A549 (cell line): Measurements from ENCODE around the gene APMAP. TPM values are rescaled to one million over a fixed set of nuclear protein-coding genes. Genes with fewer than 3 reads are reported as not detected.

Experiments used
- ATAC-seq, 2 experiments: fragments of 200-7000 bp in 1 of 2; fragments of >200 bp in 1 of 2; cut with Nextera tagmentation in 1 of 2; cut with Tn5 transposase in 1 of 2; 3 replicates each; pipeline versions ENCODE4 v1.8.0 to v1.9.1; 2018 to 2020; ENCODE audit warnings: mild to moderate bottlenecking in 1 of 2, moderate library complexity in 1 of 2
- CTCF ChIA-PET: fragments of 300-600 bp; sonication (Branson Sonifier 250); formaldehyde crosslinking; extraction: SDS; loops from one replicate; lab custom pipeline; 2021; ENCODE audit warnings: antibody characterized with exemption, inconsistent platforms; lab: Yijun Ruan, JAX
- POLR2A ChIA-PET: fragments of 350-600 bp; formaldehyde crosslinking; extraction: SDS; loops from one replicate; lab custom pipeline; 2021; ENCODE audit warnings: antibody characterized with exemption, inconsistent platforms; lab: Yijun Ruan, JAX
- DNase-seq, 2 experiments: peaks; one replicate each; pipeline versions ENCODE4 v3.0.0 to v3.0.0-alpha.2; 2011 to 2016; ENCODE audit warnings: low read depth in 1 of 2, low spot score in 1 of 2
- FAIRE-seq: peaks from 2 replicates; lab custom pipeline; 2011; peaks lifted over from hg19 to GRCh38; lab: Jason Lieb, UNC
- H3K27ac ChIP-seq, 2 experiments: fragments of >200 bp; sonication (Bioruptor Twin); formaldehyde crosslinking; 3 replicates each; pipeline ENCODE4 v1.5.1; 2016 to 2017
- H3K4me1 ChIP-seq: fragments of >200 bp; sonication (Bioruptor Twin); formaldehyde crosslinking; 3 replicates; pipeline ENCODE4 v1.6.1; 2016
- H3K4me2 ChIP-seq: fragments of >200 bp; sonication (Bioruptor Twin); formaldehyde crosslinking; 3 replicates; pipeline ENCODE4 v1.6.1; 2016
- H3K4me3 ChIP-seq: fragments of >200 bp; sonication (Bioruptor Twin); formaldehyde crosslinking; 3 replicates; pipeline ENCODE4 v1.5.1; 2016
- H3K9me3 ChIP-seq: fragments of >200 bp; sonication (Bioruptor Twin); formaldehyde crosslinking; 3 replicates; pipeline ENCODE4 v1.6.1; 2016
- BHLHE40 ChIP-seq: IDR thresholded peaks from 2 replicates; pipeline ENCODE4 v1.6.1; 2012; ENCODE audit warnings: low read depth, low read length, inconsistent platforms
- CBX2 ChIP-seq: fragments of 200-600 bp; sonication (generic); IDR thresholded peaks from 2 replicates; pipeline ENCODE4 v1.6.1; 2016; ENCODE audit warnings: low read depth, mild to moderate bottlenecking, borderline replicate concordance
- CBX8 ChIP-seq: fragments of 200-600 bp; sonication (generic); IDR thresholded peaks from 2 replicates; pipeline ENCODE4 v1.6.1; 2016
- CEBPB ChIP-seq, 2 experiments: fragments of >200 bp in 1 of 2; sonication (Bioruptor Twin) in 1 of 2; formaldehyde crosslinking in 1 of 2; IDR thresholded peaks; 2 replicates each; pipeline ENCODE4 v1.6.1; 2012 to 2016
- CHD4 ChIP-seq: fragments of 200-600 bp; sonication (generic); IDR thresholded peaks from 2 replicates; pipeline ENCODE4 v1.6.1; 2016; ENCODE audit warnings: antibody characterized with exemption, mild to moderate bottlenecking, borderline replicate concordance
- E2F6 ChIP-seq: IDR thresholded peaks from 2 replicates; pipeline ENCODE4 v1.6.1; 2012; ENCODE audit warnings: low read depth, borderline replicate concordance
- EHMT2 ChIP-seq: fragments of 200-600 bp; sonication (generic); IDR thresholded peaks from 2 replicates; pipeline ENCODE4 v1.6.1; 2016; ENCODE audit warnings: antibody characterized with exemption, low read depth, mild to moderate bottlenecking, moderate library complexity
- FOXS1 ChIP-seq: fragments of 250-450 bp; sonication (Bioruptor Pico); IDR thresholded peaks from 2 replicates; pipeline ENCODE4 v1.5.0; 2020; ENCODE audit warnings: mild to moderate bottlenecking, moderate library complexity
- GATA3 ChIP-seq: IDR thresholded peaks from 2 replicates; pipeline ENCODE4 v1.6.1; 2012; ENCODE audit warnings: borderline replicate concordance
- HES2 ChIP-seq: fragments of >200 bp; sonication (Bioruptor Twin); formaldehyde crosslinking; IDR thresholded peaks from 2 replicates; pipeline ENCODE4 v1.6.1; 2016
- HOXB13 ChIP-seq: fragments of 250-450 bp; sonication (Bioruptor Pico); IDR thresholded peaks from 2 replicates; pipeline ENCODE4 v1.5.0; 2020; ENCODE audit warnings: low read depth, mild to moderate bottlenecking, moderate library complexity
- HOXB5 ChIP-seq: fragments of 250-450 bp; sonication (Bioruptor Pico); IDR thresholded peaks from 2 replicates; pipeline ENCODE4 v1.5.0; 2020; ENCODE audit warnings: mild to moderate bottlenecking, moderate library complexity
- JUN ChIP-seq, 2 experiments: fragments of >200 bp; sonication (Bioruptor Twin); formaldehyde crosslinking; IDR thresholded peaks; 2 replicates in 1 of 2; 3 replicates in 1 of 2; pipeline ENCODE4 v1.6.1; 2016 to 2017
- KDM5A ChIP-seq: fragments of 200-600 bp; sonication (generic); IDR thresholded peaks from 2 replicates; pipeline ENCODE4 v1.6.1; 2016; ENCODE audit warnings: antibody characterized with exemption, mild to moderate bottlenecking
- NR3C1 ChIP-seq: fragments of >200 bp; sonication (Bioruptor Twin); formaldehyde crosslinking; IDR thresholded peaks from 3 replicates; pipeline ENCODE4 v1.6.1; 2017
- POLR2A ChIP-seq: IDR thresholded peaks from 2 replicates; pipeline ENCODE4 v1.6.1; 2012; ENCODE audit warnings: mild to moderate bottlenecking, low read length
- POLR2AphosphoS2 ChIP-seq: conservative IDR thresholded peaks from 2 replicates; pipeline ENCODE4 v1.6.1; 2012; ENCODE audit warnings: low read length, improper control_type of control experiment, inconsistent platforms
- RCOR1 ChIP-seq: fragments of 150-350 bp; IDR thresholded peaks from 2 replicates; pipeline ENCODE4 v1.6.1; 2014; ENCODE audit warnings: antibody characterized with exemption, low read length, low read depth
- SREBF2 ChIP-seq: fragments of 450-650 bp; IDR thresholded peaks from 2 replicates; pipeline ENCODE4 v1.6.1; 2014; ENCODE audit warnings: mild to moderate bottlenecking, moderate library complexity
- TFCP2L1 ChIP-seq: fragments of 250-450 bp; sonication (Bioruptor Pico); IDR thresholded peaks from 2 replicates; pipeline ENCODE4 v1.5.0; 2021; ENCODE audit warnings: mild to moderate bottlenecking
- ZC3H11A ChIP-seq: fragments of 450-650 bp; IDR thresholded peaks from 2 replicates; pipeline ENCODE4 v1.6.1; 2014; ENCODE audit warnings: antibody characterized with exemption, mild to moderate bottlenecking
- WGBS: methylation state at CpG from one replicate; pipeline ENCODE4 v1.1.6; 2017; ENCODE audit errors: missing lambda C conversion rate; 5-methylcytosine and 5-hydroxymethylcytosine counted together
- polyA plus RNA-seq, 4 experiments: library from polyadenylated mRNA; depleted of rRNA in 3 of 4; stranded (reverse); fragments of >200 nt; fragmentation: RNase III in 1 of 4; extraction: RNeasy Plus Mini Kit Qiagen cat#74134 plus additional on column Dnase treatment in 1 of 4; gene quantifications; 2 replicates in 3 of 4; 3 replicates in 1 of 4; pipeline ENCODE4 v1.2.3, GENCODE V29; 2011 to 2017
- TF ChIP-seq, protein P1 (sequence below): fragments of >200 bp; sonication (Bioruptor Twin); formaldehyde crosslinking; IDR thresholded peaks from 3 replicates; pipeline ENCODE4 v1.6.1; 2016
- TF ChIP-seq, protein P2 (sequence below): fragments of 250-450 bp; sonication (Bioruptor Pico); IDR thresholded peaks from 2 replicates; pipeline ENCODE4 v1.5.0; 2020; ENCODE audit warnings: low read depth, mild to moderate bottlenecking, moderate library complexity
- TF ChIP-seq, protein P3 (sequence below): fragments of >200 bp; sonication (Bioruptor Twin); formaldehyde crosslinking; IDR thresholded peaks from 3 replicates; pipeline ENCODE4 v1.5.1; 2016

The APMAP gene
- polyA plus RNA-seq, 2 of the 4 experiments (the other 2 are of a cell fraction) = 113 to 141 TPM

DNA sequence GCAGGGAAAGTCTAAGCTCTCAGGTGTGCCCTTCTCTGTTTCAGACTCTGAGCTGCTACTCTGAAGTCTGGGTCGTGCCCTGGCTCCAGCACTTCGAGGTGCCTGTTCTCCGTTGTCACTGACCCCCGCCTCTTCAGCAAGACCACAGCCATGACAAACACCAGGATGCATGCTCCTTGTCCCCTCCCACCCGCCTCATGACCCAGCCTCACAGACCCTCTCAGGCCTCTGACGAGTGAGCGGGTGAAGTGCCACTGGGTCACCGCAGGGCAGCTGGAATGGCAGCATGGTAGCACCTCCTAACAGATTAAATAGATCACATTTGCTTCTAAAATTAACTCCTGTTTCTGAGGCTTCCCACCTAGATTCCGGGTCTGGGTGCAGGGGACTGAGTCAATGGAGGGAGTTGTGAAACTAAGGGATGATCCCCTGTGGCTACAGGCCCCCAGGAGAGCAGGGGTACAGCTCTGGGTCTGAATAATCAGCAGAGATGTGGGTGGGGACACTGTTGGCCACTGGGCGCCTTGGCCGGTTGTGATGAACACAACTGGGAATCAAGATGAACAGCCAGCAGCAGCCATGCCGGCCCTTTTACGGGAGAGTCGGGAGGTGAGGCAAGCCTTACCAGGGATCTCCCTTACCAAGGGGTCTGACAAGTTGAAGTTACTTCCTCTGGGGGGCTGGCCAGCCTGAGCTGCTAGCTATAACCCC lies 32.8 kb downstream of the APMAP start:
- Histone ChIP-seq H3K4me2 (no peak overlapping the region), H3K9me3 (no peaks in the 10 kb centered on the region), H3K27ac (no peak overlapping the region), H3K4me1 (no peaks in the 10 kb centered on the region), H3K4me3 (no peak overlapping the region)
- ChIA-PET POLR2A (no interaction called here), CTCF (interaction anchor here (1.4 kb wide), 1 partner anchor 34 kb away, joined by 4 read pairs; no protein-coding TSS in a partner anchor)
- whole genome bisulfite sequencing = 92% methylated on average over 13 of the region's 14 CpGs
- DNase-seq (no peak), FAIRE-seq (no peak), ATAC-seq (no peak)
- no peak for TF ChIP-seq EHMT2
- no peak for TF ChIP-seq CHD4
- TF ChIP-seq, protein P1, sequence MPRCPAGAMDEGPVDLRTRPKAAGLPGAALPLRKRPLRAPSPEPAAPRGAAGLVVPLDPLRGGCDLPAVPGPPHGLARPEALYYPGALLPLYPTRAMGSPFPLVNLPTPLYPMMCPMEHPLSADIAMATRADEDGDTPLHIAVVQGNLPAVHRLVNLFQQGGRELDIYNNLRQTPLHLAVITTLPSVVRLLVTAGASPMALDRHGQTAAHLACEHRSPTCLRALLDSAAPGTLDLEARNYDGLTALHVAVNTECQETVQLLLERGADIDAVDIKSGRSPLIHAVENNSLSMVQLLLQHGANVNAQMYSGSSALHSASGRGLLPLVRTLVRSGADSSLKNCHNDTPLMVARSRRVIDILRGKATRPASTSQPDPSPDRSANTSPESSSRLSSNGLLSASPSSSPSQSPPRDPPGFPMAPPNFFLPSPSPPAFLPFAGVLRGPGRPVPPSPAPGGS = no peak
- TF ChIP-seq, protein P2, sequence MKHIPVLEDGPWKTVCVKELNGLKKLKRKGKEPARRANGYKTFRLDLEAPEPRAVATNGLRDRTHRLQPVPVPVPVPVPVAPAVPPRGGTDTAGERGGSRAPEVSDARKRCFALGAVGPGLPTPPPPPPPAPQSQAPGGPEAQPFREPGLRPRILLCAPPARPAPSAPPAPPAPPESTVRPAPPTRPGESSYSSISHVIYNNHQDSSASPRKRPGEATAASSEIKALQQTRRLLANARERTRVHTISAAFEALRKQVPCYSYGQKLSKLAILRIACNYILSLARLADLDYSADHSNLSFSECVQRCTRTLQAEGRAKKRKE = no peak
- no peak for TF ChIP-seq KDM5A
- TF ChIP-seq E2F6 = no peak
- no peak for TF ChIP-seq SREBF2
- TF ChIP-seq HOXB5 = no peak
- TF ChIP-seq POLR2AphosphoS2 = no peak

GRCh38 chr20:24958506-24959385 lies 33.8 kb downstream of the APMAP start:
- no peaks in the 10 kb centered on the region for H3K4me1 ChIP-seq
- CTCF ChIA-PET = interaction anchor here (1.4 kb wide), 1 partner anchor 35 kb away, joined by 4 read pairs; no protein-coding TSS in a partner anchor
- H3K4me3 ChIP-seq = no peak overlapping the region
- POLR2A ChIA-PET = no interaction called here
- WGBS = 88% methylated on average over 20 of the region's 20 CpGs
- no peak for ATAC-seq
- FAIRE-seq = no peak
- no peaks in the 10 kb centered on the region for H3K9me3 ChIP-seq
- TF ChIP-seq CBX2 (no peak), HOXB13 (CRISPR knock-in tag) (no peak), CEBPB (IDR thresholded peaks at IDR 0.05) (no peak), GATA3 (no peak), CBX8 (no peak), ZC3H11A (no peak), TFCP2L1 (CRISPR knock-in tag) (no peak), E2F6 (no peak), POLR2A (no peak), RCOR1 (no peak), POLR2AphosphoS2 (no peak), NR3C1 (no peak), JUN (IDR thresholded peaks at IDR 0.05) (no peak), CHD4 (no peak), HES2 (no peak), BHLHE40 (no peak), HOXB5 (no peak), FOXS1 (CRISPR knock-in tag) (no peak)
- TF ChIP-seq, protein P3, sequence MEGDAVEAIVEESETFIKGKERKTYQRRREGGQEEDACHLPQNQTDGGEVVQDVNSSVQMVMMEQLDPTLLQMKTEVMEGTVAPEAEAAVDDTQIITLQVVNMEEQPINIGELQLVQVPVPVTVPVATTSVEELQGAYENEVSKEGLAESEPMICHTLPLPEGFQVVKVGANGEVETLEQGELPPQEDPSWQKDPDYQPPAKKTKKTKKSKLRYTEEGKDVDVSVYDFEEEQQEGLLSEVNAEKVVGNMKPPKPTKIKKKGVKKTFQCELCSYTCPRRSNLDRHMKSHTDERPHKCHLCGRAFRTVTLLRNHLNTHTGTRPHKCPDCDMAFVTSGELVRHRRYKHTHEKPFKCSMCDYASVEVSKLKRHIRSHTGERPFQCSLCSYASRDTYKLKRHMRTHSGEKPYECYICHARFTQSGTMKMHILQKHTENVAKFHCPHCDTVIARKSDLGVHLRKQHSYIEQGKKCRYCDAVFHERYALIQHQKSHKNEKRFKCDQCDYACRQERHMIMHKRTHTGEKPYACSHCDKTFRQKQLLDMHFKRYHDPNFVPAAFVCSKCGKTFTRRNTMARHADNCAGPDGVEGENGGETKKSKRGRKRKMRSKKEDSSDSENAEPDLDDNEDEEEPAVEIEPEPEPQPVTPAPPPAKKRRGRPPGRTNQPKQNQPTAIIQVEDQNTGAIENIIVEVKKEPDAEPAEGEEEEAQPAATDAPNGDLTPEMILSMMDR = no peak
- TF ChIP-seq, all 56 proteins: peak for 0
- Histone ChIP-seq H3K4me2 (no peak overlapping the region), H3K27ac (no peak overlapping the region)
- DNase-seq = no peak
